ENCODE data around the gene SPAG16.
"Not testable (repeated sequence)": the region's sequence is repeated elsewhere in the genome, so short reads cannot be mapped to it uniquely, and the experiment has no call there.

The SPAG16 gene

GRCh38 chr2:214006601-214007000 is 722.3 kb downstream of the SPAG16 start:
- DNase-seq (ENCODE audit: low spot score): no peak

- no peak for DNase-seq (ENCODE audit: low spot score)
These were observed 727.4 kb downstream of the SPAG16 start for GRCh38 chr2:214011676-214012075.

GRCh38 chr2:214014551-214015220 is 730.4 kb downstream of the SPAG16 start:
- DNase-seq (ENCODE audit: low spot score): no peak

- no peak for DNase-seq (ENCODE audit: low spot score)
These were observed 735.1 kb downstream of the SPAG16 start for GRCh38 chr2:214019229-214019972.

GRCh38 chr2:214019973-214020345 is 735.7 kb downstream of the SPAG16 start:
- DNase-seq (ENCODE audit: low spot score): no peak

- no peak for DNase-seq (ENCODE audit: low spot score)
These were observed 744.9 kb downstream of the SPAG16 start for GRCh38 chr2:214029190-214029589.

- no peak for DNase-seq (ENCODE audit: low spot score)
These were observed 747.3 kb downstream of the SPAG16 start for GRCh38 chr2:214031566-214031965.

- no peak for DNase-seq (ENCODE audit: low spot score)
These were observed 750.2 kb downstream of the SPAG16 start for GRCh38 chr2:214034417-214034816.

GRCh38 chr2:214035091-214035852 is 751.0 kb downstream of the SPAG16 start:
- DNase-seq (ENCODE audit: low spot score): no peak

GRCh38 chr2:214035921-214036320 is 751.7 kb downstream of the SPAG16 start:
- no peak for DNase-seq (ENCODE audit: low spot score)

GRCh38 chr2:214038186-214038585 is 753.9 kb downstream of the SPAG16 start:
- DNase-seq (ENCODE audit: low spot score): no peak

GRCh38 chr2:214050731-214051130 is 766.5 kb downstream of the SPAG16 start:
- no peak for DNase-seq (ENCODE audit: low spot score)

GRCh38 chr2:214051585-214051984 is 767.3 kb downstream of the SPAG16 start:
- no peak for DNase-seq (ENCODE audit: low spot score)

GRCh38 chr2:214052235-214052634 is 768.0 kb downstream of the SPAG16 start:
- DNase-seq (ENCODE audit: low spot score): no peak

- DNase-seq (ENCODE audit: low spot score): no peak
These were observed 773.7 kb downstream of the SPAG16 start for GRCh38 chr2:214057986-214058385.

GRCh38 chr2:214062279-214062678 is 778.0 kb downstream of the SPAG16 start:
- DNase-seq (ENCODE audit: low spot score): not testable (repeated sequence)

GRCh38 chr2:214064471-214064870 is 780.2 kb downstream of the SPAG16 start:
- DNase-seq (ENCODE audit: low spot score): no peak

GRCh38 chr2:214066862-214067261 is 782.6 kb downstream of the SPAG16 start:
- no peak for DNase-seq (ENCODE audit: low spot score)

GRCh38 chr2:214069254-214069653 is 785.0 kb downstream of the SPAG16 start:
- no peak for DNase-seq (ENCODE audit: low spot score)

GRCh38 chr2:214075456-214075855 is 791.2 kb downstream of the SPAG16 start:
- no peak for DNase-seq (ENCODE audit: low spot score)

- no peak for DNase-seq (ENCODE audit: low spot score)
These were observed 792.3 kb downstream of the SPAG16 start for GRCh38 chr2:214076527-214076926.

- DNase-seq (ENCODE audit: low spot score): no peak
These were observed 793.5 kb downstream of the SPAG16 start for GRCh38 chr2:214077727-214078126.

- no peak for DNase-seq (ENCODE audit: low spot score)
These were observed 794.8 kb downstream of the SPAG16 start for GRCh38 chr2:214079032-214079431.

Data from left forelimb (tissue), 1 donor.